GM23338 (cell line): ENCODE measurements around the gene ADRA2B.

Experiments
- CTCF ChIP-seq, 2 experiments: fragments of 200-600 bp in 1 of 2; sonication (generic) in 1 of 2; conservative IDR thresholded peaks; 2 replicates each; pipeline versions ENCODE4 v1.5.1 to v1.6.1; 2016 to 2017; ENCODE audit warnings: antibody characterized with exemption in 2 of 2, low read depth in 2 of 2, mild to moderate bottlenecking in 2 of 2, moderate library complexity in 1 of 2
- EZH2phosphoT487 ChIP-seq: fragments of 200-600 bp; sonication (generic); IDR thresholded peaks from one replicate; pipeline ENCODE4 v1.8.1; 2018; ENCODE audit warnings: antibody characterized with exemption; ENCODE audit not compliant: unreplicated experiment
- POLR2AphosphoS5 ChIP-seq: IDR thresholded peaks from 2 replicates; pipeline ENCODE4 v1.6.1; 2016; ENCODE audit warnings: antibody characterized with exemption, low read depth
- TF ChIP-seq, protein P1 (sequence below): IDR thresholded peaks from one replicate; pipeline ENCODE4 v1.6.1; 2018; ENCODE audit warnings: antibody characterized with exemption; ENCODE audit not compliant: unreplicated experiment

DNA sequence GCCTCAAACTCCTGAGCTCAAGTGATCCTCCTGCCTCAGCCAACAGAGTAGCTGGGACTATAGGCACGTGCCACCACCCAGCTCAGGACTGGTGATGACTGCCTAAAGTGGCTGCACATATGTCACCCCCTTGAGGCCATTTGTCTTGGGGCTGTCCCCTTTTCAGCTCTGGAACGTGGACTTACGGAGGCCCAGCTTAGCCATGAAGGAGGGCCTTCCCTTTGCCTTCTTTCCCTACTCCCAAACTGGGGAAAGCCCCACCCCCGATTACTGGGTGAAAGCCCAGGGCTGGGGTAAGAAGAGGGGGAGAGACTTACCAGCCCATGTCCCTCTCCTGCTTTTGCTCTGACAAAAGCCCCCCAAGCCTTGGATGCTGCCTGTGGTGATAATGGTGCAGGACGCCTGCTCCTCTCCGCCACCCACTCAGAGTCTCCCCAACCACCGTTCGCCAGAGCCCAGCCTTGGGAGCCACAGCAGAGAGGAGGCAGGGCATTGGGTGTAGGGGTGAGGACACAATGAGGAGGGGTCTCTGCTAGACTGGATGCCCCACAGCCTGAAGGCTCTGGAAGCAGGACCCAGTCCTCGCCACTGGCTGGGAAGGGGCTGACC lies 31.3 kb upstream of the ADRA2B start:
- TF ChIP-seq CTCF (conservative IDR thresholded peaks at IDR 0.05; ENCODE audit: low read depth in 2 of 2) (no peak), POLR2AphosphoS5 (no peak), EZH2phosphoT487 (no peak)
- TF ChIP-seq, protein P1, sequence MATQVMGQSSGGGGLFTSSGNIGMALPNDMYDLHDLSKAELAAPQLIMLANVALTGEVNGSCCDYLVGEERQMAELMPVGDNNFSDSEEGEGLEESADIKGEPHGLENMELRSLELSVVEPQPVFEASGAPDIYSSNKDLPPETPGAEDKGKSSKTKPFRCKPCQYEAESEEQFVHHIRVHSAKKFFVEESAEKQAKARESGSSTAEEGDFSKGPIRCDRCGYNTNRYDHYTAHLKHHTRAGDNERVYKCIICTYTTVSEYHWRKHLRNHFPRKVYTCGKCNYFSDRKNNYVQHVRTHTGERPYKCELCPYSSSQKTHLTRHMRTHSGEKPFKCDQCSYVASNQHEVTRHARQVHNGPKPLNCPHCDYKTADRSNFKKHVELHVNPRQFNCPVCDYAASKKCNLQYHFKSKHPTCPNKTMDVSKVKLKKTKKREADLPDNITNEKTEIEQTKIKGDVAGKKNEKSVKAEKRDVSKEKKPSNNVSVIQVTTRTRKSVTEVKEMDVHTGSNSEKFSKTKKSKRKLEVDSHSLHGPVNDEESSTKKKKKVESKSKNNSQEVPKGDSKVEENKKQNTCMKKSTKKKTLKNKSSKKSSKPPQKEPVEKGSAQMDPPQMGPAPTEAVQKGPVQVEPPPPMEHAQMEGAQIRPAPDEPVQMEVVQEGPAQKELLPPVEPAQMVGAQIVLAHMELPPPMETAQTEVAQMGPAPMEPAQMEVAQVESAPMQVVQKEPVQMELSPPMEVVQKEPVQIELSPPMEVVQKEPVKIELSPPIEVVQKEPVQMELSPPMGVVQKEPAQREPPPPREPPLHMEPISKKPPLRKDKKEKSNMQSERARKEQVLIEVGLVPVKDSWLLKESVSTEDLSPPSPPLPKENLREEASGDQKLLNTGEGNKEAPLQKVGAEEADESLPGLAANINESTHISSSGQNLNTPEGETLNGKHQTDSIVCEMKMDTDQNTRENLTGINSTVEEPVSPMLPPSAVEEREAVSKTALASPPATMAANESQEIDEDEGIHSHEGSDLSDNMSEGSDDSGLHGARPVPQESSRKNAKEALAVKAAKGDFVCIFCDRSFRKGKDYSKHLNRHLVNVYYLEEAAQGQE, result no peak
